GM18507 (cell line): Measurements from ENCODE around the gene TRAPPC4.
"Not testable (repeated sequence)": the region's sequence is repeated elsewhere in the genome, so short reads cannot be mapped to it uniquely, and the experiment has no call there.

Experiments used
- DNase-seq: peaks from one replicate; pipeline ENCODE4 v3.0.0; 2011; ENCODE audit warnings: low read depth; ENCODE audit not compliant: insufficient read length; ENCODE audit errors: extremely low spot score
- FAIRE-seq: peaks from 2 replicates; lab custom pipeline; 2011; peaks lifted over from hg19 to GRCh38; lab: Jason Lieb, UNC

Gene TRAPPC4

GRCh38 chr11:119056421-119056999, 37.9 kb downstream of the TRAPPC4 start:
- FAIRE-seq, result peak; percentile 54
- DNase-seq, result peak; percentile 23

GRCh38 chr11:119057000-119057769, 38.6 kb downstream of the TRAPPC4 start, which contains the start of gene HYOU1:
HYOU1 (minus strand) TSS chr11:119057205; CDS start chr11:119056160, 1,045 bp downstream.
- FAIRE-seq (peak; percentile 86), DNase-seq (peak; percentile 97)

GRCh38 chr11:119059128-119059527, 40.6 kb downstream of the TRAPPC4 start:
- DNase-seq, FAIRE-seq: not testable (repeated sequence)

GRCh38 chr11:119061256-119061655, 42.7 kb downstream of the TRAPPC4 start:
- FAIRE-seq, result no peak
- DNase-seq, result no peak

GRCh38 chr11:119062779-119063178, 44.2 kb downstream of the TRAPPC4 start:
- DNase-seq (no peak), FAIRE-seq (no peak)

GRCh38 chr11:119065369-119065768, 46.8 kb downstream of the TRAPPC4 start:
- FAIRE-seq (peak; percentile 73), DNase-seq (no peak)

- peak; percentile 97 for DNase-seq
- peak; percentile 95 for FAIRE-seq
Measured at GRCh38 chr11:119067371-119068222, 49.0 kb downstream of the TRAPPC4 start, which contains the start of gene VPS11. VPS11 (plus strand) TSS chr11:119067818; CDS start chr11:119067824, 6 bp downstream.
